ENCODE data around the gene ERCC2.
"Not testable (repeated sequence)": the region's sequence is repeated elsewhere in the genome, so short reads cannot be mapped to it uniquely, and the experiment has no call there.

The ERCC2 gene

DNA sequence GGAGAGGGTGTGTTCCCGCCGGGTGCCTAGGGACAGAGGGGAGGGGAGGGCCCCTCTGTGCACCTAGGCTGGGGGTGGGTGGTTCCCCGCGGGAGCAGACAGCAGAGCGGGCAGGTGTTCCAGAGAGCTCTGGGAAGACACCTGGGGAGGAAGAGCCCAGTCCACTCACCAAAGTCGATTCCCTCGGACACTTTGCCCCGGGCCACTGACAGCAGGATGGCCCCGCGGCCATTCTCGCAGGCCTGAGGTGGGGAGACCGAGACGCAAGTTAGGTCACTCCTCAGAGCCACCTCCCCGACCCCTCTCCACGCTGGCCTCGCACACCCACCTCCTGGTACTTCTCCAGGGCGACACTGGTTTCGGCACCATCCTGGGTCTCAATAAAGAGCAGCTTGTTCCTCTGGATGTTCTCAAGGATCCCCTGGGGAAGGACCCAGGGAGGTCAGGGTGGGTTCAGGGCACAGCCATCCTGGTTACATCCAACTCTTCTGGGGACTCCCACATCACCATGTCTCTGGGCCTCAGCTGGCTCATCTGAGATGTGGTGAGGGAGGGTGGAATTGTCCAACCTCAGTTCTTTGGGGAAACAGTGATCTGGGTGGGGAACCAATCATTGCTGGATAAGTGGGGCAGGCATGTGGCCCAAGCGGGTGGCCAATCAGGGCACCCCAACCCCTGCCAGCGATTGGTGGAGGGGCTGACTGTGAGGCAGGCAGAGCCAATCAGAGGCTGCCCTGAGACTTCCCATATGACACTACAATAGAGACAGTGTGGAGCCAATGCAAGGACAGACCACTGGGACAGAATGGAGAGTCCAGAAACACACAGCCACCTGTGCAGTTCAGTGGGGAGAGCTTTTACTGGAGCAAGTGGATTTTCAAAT lies 17.2 kb downstream of the ERCC2 start:
- DNase-seq, result no peak

DNA sequence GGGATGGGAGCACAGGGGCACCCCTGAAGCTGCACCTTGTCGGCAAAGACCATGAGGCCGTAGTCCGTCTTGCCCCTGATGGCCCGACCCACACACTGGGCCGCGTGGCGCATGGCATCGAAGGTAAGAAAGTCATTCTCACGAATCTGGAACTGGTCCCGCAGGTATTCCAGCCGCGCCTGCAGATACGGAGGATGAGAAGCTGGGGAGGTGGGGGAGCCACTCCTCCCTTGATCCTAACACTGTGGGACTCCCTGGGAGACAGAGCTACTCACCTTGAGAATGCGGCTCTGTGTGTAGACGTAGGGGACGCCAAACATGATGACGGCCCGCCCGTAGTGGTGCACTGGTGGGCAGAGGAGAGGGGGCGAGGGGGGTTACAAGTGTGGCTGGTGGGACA lies 17.9 kb downstream of the ERCC2 start:
- DNase-seq, result no peak

- DNase-seq, result no peak
These were observed 18.3 kb downstream of the ERCC2 start for GRCh38 chr19:45352062-45352461.

GRCh38 chr19:45351401-45351952 lies 18.9 kb downstream of the ERCC2 start:
- DNase-seq, result no peak

- no peak for DNase-seq
These were observed 19.8 kb downstream of the ERCC2 start for GRCh38 chr19:45350477-45351058.

DNA sequence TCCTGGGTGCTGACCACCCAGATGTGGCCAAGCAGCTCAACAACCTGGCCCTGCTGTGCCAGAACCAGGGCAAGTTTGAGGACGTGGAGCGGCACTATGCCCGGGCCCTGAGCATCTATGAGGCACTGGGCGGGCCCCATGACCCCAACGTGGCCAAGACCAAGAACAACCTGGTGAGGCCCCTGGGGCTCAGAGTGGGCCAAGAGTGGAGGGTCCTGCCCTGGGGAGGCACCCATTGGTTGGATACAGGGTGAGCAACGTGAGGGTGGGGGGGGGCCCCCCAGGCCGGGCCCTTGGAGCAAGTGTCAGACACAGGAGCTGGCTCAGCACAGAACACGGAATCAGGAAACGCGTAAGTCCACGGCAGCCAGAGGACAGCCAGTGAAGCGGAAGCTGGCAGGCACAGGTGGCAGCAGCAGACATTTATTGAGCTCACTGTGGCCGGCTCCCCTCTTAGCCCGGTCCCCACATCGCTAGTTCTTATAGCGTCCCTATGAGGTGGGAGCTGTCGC lies 20.9 kb downstream of the ERCC2 start:
- no peak for DNase-seq

GRCh38 chr19:45349126-45349415 lies 21.3 kb downstream of the ERCC2 start:
- DNase-seq, result no peak

GRCh38 chr19:45348367-45349125 lies 21.8 kb downstream of the ERCC2 start:
- DNase-seq, result no peak

DNA sequence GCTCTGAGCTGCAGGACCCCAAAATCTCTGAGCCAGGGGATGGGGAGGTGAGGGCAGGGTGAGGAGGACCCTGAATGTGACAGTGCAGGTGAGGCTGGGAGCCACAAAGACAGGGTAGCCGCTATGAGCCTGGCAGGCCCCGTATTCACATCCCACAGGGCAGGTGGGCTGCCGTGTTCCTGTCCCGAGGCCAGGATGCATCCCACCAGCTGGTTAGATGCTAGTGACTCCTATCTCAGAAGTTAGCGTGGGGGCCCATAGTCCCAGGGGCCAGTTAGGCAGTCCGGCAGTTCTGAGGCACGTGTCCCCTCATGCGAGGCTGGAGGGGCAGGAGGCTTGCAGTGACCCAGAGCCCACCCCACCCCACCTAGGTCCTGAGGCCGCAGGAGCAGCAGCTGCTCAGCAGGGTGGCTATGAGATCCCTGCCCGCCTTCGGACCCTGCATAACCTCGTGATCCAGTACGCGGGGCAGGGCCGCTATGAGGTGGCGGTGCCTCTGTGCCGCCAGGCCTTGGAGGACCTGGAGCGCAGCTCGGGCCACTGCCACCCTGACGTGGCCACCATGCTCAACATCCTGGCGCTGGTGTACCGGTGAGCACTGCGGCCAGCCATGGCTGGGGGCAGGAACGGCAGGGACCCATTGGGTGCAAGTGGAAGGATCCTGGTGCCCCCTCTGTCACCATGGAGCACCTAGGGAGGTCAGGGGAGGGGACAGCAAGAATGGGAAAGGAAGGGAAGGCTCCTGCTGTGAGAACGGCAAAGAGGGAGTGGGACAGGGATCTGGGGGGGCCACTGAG lies 22.6 kb downstream of the ERCC2 start:
- DNase-seq, result no peak

DNA sequence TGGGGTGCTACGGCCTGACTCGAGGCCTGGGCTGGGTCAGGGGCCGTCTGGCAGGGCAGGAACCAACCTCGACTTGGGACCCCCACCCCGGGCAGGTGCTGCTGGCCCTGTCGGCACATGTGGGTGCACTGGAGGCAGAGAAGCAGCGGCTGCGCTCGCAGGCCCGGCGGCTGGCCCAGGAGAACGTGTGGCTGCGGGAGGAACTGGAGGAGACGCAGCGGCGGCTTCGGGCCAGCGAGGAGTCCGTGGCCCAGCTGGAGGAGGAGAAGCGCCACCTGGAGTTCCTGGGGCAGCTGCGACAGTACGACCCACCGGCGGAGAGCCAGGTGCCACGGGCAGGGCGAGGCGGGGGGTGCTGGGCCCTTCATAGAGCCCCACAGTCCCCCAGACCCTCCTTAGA lies 23.9 kb downstream of the ERCC2 start:
- DNase-seq, result no peak

GRCh38 chr19:45345506-45345860 lies 24.9 kb downstream of the ERCC2 start:
- no peak for DNase-seq

DNA sequence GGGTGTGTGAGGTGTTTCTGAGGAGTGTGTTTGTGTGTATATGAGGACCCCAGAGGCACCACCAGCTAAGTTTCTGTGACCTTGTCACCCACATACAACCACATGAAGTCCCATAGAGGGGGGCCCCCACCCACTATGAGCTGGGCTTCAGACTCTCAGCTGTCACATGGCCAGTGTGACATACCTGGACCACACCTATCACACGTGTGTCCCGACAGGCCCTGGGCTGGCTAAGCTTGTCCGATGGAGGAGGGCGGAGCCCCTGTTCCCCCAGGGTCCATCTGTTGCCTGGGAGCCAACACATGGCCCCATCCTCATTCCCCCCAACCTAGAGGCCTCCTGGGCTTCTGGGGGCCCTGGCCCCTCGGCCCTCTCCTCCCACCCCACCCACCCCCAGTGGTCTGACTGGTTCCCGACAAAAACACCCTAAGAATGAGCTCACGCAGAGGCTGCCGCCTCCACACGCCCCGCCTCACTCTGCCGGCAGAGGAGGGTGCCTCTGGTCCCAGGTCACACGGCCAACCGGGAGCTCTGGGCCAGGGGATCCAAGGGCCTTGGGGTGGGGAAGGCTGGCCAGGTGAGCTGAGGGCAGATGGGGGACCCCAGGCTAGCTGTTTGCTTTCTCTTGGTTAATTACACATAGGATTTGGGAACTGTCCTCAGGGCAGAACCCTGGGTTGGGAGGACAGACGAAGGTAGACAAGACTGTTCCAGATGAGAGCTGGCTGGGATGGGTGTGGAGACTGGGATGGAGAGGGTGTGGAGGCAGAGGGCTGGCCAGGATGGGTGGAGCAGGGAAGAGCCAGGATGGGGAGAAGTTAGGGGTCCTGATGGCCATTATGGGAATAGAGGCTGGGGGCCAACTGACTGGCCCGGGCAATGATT lies 25.5 kb downstream of the ERCC2 start:
- no peak for DNase-seq

GRCh38 chr19:45342911-45343310 lies 27.5 kb downstream of the ERCC2 start:
- DNase-seq, result no peak

- no peak for DNase-seq
These were observed 29.4 kb downstream of the ERCC2 start for GRCh38 chr19:45340899-45341453.

GRCh38 chr19:45340232-45340898 lies 30.0 kb downstream of the ERCC2 start, which contains the start of gene KLC3:
Gene KLC3, plus strand, starts transcription at chr19:45340750. Its CDS starts 4,792 bp downstream, at chr19:45345542.
- no peak for DNase-seq

GRCh38 chr19:45339629-45340028 lies 30.7 kb downstream of the ERCC2 start:
- no peak for DNase-seq

DNA sequence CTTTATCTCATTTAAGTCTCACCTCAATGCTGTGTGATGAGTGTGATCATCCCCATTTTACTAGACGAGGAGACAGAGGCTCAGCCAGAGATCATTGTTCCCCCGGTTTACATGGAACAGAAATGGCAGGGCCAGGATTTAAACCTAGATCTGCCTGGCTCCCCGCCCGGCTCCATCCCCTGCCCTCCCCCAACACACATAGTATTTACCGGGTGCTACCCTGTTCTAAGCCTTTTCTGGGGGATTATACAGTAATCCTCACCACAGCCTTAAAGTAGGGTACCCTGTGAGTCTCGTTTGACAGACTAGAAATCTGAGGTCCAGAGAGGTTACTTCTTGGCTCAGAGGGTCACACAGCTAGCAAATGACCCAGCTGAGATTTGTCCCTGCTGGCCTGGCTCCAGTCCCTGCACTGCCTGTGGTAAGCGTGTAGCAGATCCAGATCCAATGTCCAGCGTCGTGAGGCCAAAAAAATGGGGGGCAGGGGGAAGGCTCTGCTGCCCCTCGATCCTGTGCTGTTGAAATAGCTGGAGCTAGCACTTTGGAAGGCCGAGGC lies 33.6 kb downstream of the ERCC2 start:
- no peak for DNase-seq

DNA sequence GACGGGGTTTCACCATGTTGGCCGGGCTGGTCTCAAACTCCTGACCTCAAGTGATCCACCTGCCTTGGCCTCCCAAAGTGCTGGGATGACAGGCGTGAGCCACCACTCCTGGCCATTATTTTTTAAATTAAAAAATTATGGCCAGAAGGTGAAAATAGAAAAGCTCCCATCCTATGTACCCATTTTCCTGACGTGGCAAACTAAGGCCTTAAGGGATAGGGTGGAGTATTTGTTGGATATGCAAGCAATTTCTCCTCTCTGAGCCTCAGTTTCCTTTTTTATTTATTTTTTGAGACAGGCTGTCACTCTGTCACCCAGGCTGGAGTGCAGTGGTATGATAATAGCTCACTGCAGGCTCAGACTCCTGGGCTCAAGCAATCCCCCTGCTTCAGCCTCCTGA lies 35.5 kb downstream of the ERCC2 start:
- not testable (repeated sequence) for DNase-seq

GRCh38 chr19:45333609-45334303 lies 36.6 kb downstream of the ERCC2 start:
- no peak for DNase-seq

- DNase-seq, result no peak
These were observed 39.0 kb downstream of the ERCC2 start for GRCh38 chr19:45331411-45331810.
